GM12878 (cell line): Measurements from ENCODE around the gene KLHL36. TPM values are rescaled to one million over a fixed set of nuclear protein-coding genes. Genes with fewer than 3 reads are reported as not detected.
A peak's percentile ranks its signal among the peaks of the same experiment; 100 is the strongest.

Source experiments
- ATAC-seq: fragments of 200-7000 bp; cut with Tn5 transposase; 3 replicates; pipeline ENCODE4 v1.9.1; 2020; ENCODE audit warnings: mild to moderate bottlenecking, moderate library complexity
- BruUV-seq: library from RNA; stranded (reverse); fragments of 400-500 nt; replicated peaks from 2 replicates; lab custom pipeline; 2021; lab: Mats Ljungman, UMichigan
- CTCF ChIA-PET: fragments of 300-600 bp; sonication (Branson Sonifier 250); formaldehyde crosslinking; extraction: SDS; loops from one replicate; lab custom pipeline; 2021; ENCODE audit warnings: inconsistent platforms; lab: Yijun Ruan, JAX
- POLR2A ChIA-PET: fragments of 350-600 bp; formaldehyde crosslinking; extraction: SDS; loops from one replicate; lab custom pipeline; 2021; ENCODE audit warnings: inconsistent platforms; lab: Charles Lee
- RAD21 ChIA-PET: fragments of 300-600 bp; sonication (Branson Sonifier 250); formaldehyde crosslinking; loops from one replicate; lab custom pipeline; 2023; ENCODE audit warnings: antibody characterized with exemption; ENCODE audit not compliant: unreplicated experiment; lab: Charles Lee
- SMC1A ChIA-PET: fragments of 300-600 bp; sonication (Branson Sonifier 250); formaldehyde crosslinking; loops from one replicate; lab custom pipeline; 2023; ENCODE audit not compliant: unreplicated experiment, uncharacterized antibody; lab: Charles Lee
- DNase-seq: peaks from one replicate; pipeline ENCODE4 v3.0.0-alpha.2; 2011; ENCODE audit warnings: low read depth, low spot score
- FAIRE-seq: peaks from 3 replicates; lab custom pipeline; 2011; peaks lifted over from hg19 to GRCh38; lab: Jason Lieb, UNC
- H2AFZ ChIP-seq: 2 replicates; pipeline ENCODE4 v1.6.0; 2011; ENCODE audit warnings: low read depth, low read length, control low read depth; ENCODE audit not compliant: control insufficient read depth
- H3K27ac ChIP-seq: 2 replicates; pipeline ENCODE4 v1.5.1; 2011; ENCODE audit warnings: control low read depth; ENCODE audit not compliant: control insufficient read depth, insufficient read depth
- H3K27me3 ChIP-seq, 2 experiments: replicated peaks in 1 of 2; 2 replicates each; pipeline versions ENCODE4 v1.6.0 to v1.6.1; 2011; ENCODE audit warnings: low read length in 1 of 2; ENCODE audit not compliant: control insufficient read depth in 2 of 2, insufficient read depth in 2 of 2
- H3K36me3 ChIP-seq, 2 experiments: 2 replicates each; pipeline ENCODE4 v1.5.1; 2011; ENCODE audit warnings: low read length in 1 of 2; ENCODE audit not compliant: control insufficient read depth in 2 of 2, insufficient read depth in 2 of 2
- H3K4me1 ChIP-seq: 2 replicates; pipeline ENCODE4 v1.6.1; 2011; ENCODE audit warnings: mild to moderate bottlenecking, low read length, moderate library complexity, mixed read lengths; ENCODE audit not compliant: control insufficient read depth, insufficient read depth
- H3K4me2 ChIP-seq: 2 replicates; pipeline ENCODE4 v1.6.0; 2011; ENCODE audit warnings: control low read depth; ENCODE audit not compliant: control insufficient read depth, insufficient read depth
- H3K4me3 ChIP-seq: fragments of 200-600 bp; sonication (generic); 2 replicates; pipeline ENCODE4 v1.5.1; 2016
- H3K79me2 ChIP-seq: 2 replicates; pipeline ENCODE4 v1.6.0; 2011; ENCODE audit warnings: low read length; ENCODE audit not compliant: control insufficient read depth, insufficient read depth
- H3K9ac ChIP-seq: 2 replicates; pipeline ENCODE4 v1.8.0; 2011; ENCODE audit warnings: low read length, control low read depth, mixed read lengths; ENCODE audit not compliant: control insufficient read depth, insufficient read depth
- H3K9me3 ChIP-seq: replicated peaks from 3 replicates; pipeline ENCODE4 v1.5.1; 2011; ENCODE audit warnings: mild to moderate bottlenecking, low read length; ENCODE audit not compliant: control insufficient read depth, insufficient read depth
- H4K20me1 ChIP-seq: 2 replicates; pipeline ENCODE4 v1.6.0; 2011; ENCODE audit not compliant: control insufficient read depth, insufficient read depth
- BCL11A ChIP-seq: IDR thresholded peaks from 2 replicates; pipeline ENCODE4 v1.6.1; 2011; ENCODE audit warnings: low read depth, low read length
- FOXK2 ChIP-seq: fragments of 450-650 bp; IDR thresholded peaks from 2 replicates; pipeline ENCODE4 v1.6.1; 2017; ENCODE audit warnings: mild to moderate bottlenecking, moderate library complexity
- HDAC6 ChIP-seq: fragments of 200-600 bp; sonication (generic); IDR thresholded peaks from one replicate; pipeline ENCODE4 v1.8.0; 2017; ENCODE audit warnings: antibody characterized with exemption; ENCODE audit not compliant: unreplicated experiment
- HSF1 ChIP-seq: fragments of 150-350 bp; IDR thresholded peaks from 2 replicates; pipeline ENCODE4 v1.6.1; 2014; ENCODE audit warnings: mild to moderate bottlenecking, low read depth, low read length
- JUNB ChIP-seq: IDR thresholded peaks from 2 replicates; pipeline ENCODE4 v1.6.1; 2016; ENCODE audit warnings: antibody characterized with exemption, mild to moderate bottlenecking
- KDM1A ChIP-seq: fragments of 200-600 bp; sonication (generic); IDR thresholded peaks from 2 replicates; pipeline ENCODE4 v1.6.1; 2016; ENCODE audit warnings: borderline replicate concordance
- POLR2A ChIP-seq: IDR thresholded peaks from 2 replicates; pipeline ENCODE4 v1.6.1; 2011; ENCODE audit warnings: low read depth, mild to moderate bottlenecking, low read length
- POLR2AphosphoS5 ChIP-seq: IDR thresholded peaks from 2 replicates; pipeline ENCODE4 v1.6.1; 2011; ENCODE audit warnings: mild to moderate bottlenecking, low read length, inconsistent platforms
- TCF3 ChIP-seq: IDR thresholded peaks from 2 replicates; pipeline ENCODE4 v1.6.1; 2012; ENCODE audit warnings: low read depth, mild to moderate bottlenecking, low read length, borderline replicate concordance; ENCODE audit not compliant: insufficient read depth
- ZBTB33 ChIP-seq: fragments of 450-650 bp; IDR thresholded peaks from 2 replicates; pipeline ENCODE4 v1.6.1; 2017; ENCODE audit warnings: mild to moderate bottlenecking
- ZNF24 ChIP-seq: fragments of 450-650 bp; IDR thresholded peaks from 2 replicates; pipeline ENCODE4 v1.6.1; 2017; ENCODE audit warnings: antibody characterized with exemption, mild to moderate bottlenecking
- ZNF687 ChIP-seq: fragments of 450-650 bp; IDR thresholded peaks from 2 replicates; pipeline ENCODE4 v1.6.1; 2017; ENCODE audit warnings: mild to moderate bottlenecking, moderate library complexity
- WGBS: methylation state at CpG from one replicate; pipeline ENCODE4 v1.1.6; 2016; ENCODE audit warnings: low lambda C conversion rate; ENCODE audit not compliant: insufficient replicate concordance, insufficient coverage; ENCODE audit errors: missing lambda C conversion rate; 5-methylcytosine and 5-hydroxymethylcytosine counted together
- in situ Hi-C: fragments of 300-500 bp; cut with MboI; formaldehyde crosslinking; loops from 9 replicates; pipeline ENCODE4 v1.14.3; 2018; ENCODE audit warnings: mixed read lengths
- intact Hi-C: fragments of 100-400 bp; cut with micrococcal nuclease; formaldehyde crosslinking; loops from one replicate; pipeline ENCODE4 v1.14.2; 2022; ENCODE audit not compliant: unreplicated experiment
- polyA plus RNA-seq, 11 experiments: library from polyadenylated mRNA; depleted of rRNA in 4 of 11; unstranded in 6 of 11; stranded (reverse) in 5 of 11; fragments of >200 nt; fragmentation: Nextera tagmentation in 4 of 11; fragmentation: Illumina TruSeq in 1 of 11; extraction: Ambion mirVana in 4 of 11; extraction: Trizol in 1 of 11; gene quantifications; 1 replicate in 1 of 11; 2 replicates in 10 of 11; pipeline versions ENCODE4 v1.2.1 to v1.2.3, GENCODE V29; 2011 to 2016; ENCODE audit warnings: inconsistent platforms in 2 of 11, missing spikeins in 2 of 11, low read depth in 1 of 11
- total RNA-seq, 4 experiments: library from RNA; depleted of rRNA in 3 of 4; stranded (reverse); fragments of >200 nt in 3 of 4; fragmentation: Illumina TruSeq in 1 of 4; extraction: Trizol in 1 of 4; gene quantifications; 2 replicates each; pipeline versions ENCODE4 v1.2.1 to v1.2.3, GENCODE V29; 2013 to 2021
- TF ChIP-seq, protein P1 (sequence below): IDR thresholded peaks from 2 replicates; pipeline ENCODE4 v1.6.1; 2011; ENCODE audit warnings: borderline replicate concordance, low read depth, mild to moderate bottlenecking, moderate library complexity, low read length; ENCODE audit not compliant: insufficient read depth, poor library complexity, severe bottlenecking

Gene KLHL36
- total and polyA plus RNA-seq, 10 of the 15 experiments (the other 5 are each of a cell fraction or from before 2014, with no cell fraction given), result 2.6 to 45.3 (median 16.8) TPM

DNA sequence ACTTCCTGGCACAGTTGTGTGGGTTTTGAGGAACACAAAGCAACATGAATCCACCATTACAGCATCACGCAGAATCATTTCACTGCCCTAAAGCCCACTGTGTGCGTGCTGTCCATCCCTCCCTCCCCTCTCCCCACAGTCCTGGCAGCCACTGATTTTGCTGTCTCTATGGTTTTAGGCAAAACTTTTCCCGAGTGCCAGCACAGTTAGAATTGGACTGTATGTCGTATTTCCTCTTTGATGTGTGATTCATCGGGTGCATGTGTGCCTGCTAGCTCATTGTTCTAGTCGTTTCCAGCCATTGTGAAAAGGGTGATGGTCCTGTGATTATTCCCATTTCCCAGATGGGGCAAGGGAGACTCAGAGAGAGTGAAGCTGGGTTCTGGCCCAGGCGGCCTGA, 12.7 kb downstream of the KLHL36 start (continued):
- no peak for TF ChIP-seq TCF3
- TF ChIP-seq FOXK2, result no peak
- TF ChIP-seq, protein P1, sequence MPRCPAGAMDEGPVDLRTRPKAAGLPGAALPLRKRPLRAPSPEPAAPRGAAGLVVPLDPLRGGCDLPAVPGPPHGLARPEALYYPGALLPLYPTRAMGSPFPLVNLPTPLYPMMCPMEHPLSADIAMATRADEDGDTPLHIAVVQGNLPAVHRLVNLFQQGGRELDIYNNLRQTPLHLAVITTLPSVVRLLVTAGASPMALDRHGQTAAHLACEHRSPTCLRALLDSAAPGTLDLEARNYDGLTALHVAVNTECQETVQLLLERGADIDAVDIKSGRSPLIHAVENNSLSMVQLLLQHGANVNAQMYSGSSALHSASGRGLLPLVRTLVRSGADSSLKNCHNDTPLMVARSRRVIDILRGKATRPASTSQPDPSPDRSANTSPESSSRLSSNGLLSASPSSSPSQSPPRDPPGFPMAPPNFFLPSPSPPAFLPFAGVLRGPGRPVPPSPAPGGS, result no peak
- no peak for TF ChIP-seq ZNF24
- no peak for TF ChIP-seq HSF1
- TF ChIP-seq JUNB, result no peak
- TF ChIP-seq BCL11A, result no peak
- TF ChIP-seq HDAC6, result no peak
- no peak for TF ChIP-seq POLR2AphosphoS5
- TF ChIP-seq, all 136 proteins: peak for 0

GRCh38 chr16:84661418-84662060, 13.2 kb downstream of the KLHL36 start:
- H3K27me3 ChIP-seq, result no peaks in the 10 kb centered on the region
- TF ChIP-seq POLR2A (peak; percentile 20; the same call in 1 of the 2 replicates), BCL11A (no peak), ZNF687 (no peak), KDM1A (no peak), ZBTB33 (0 out of 2 replicates have a peak, but pooled peaks have one; percentile 52)
- BruUV-seq, result no TSS peak
- H3K9ac ChIP-seq, result no peak overlapping the region
- H3K4me1 ChIP-seq, result peaks cover 24% of the 10 kb centered on the region
- no peak overlapping the region for H3K4me3 ChIP-seq
- H3K79me2 ChIP-seq, result peaks cover 3% of the 10 kb centered on the region
- SMC1A ChIA-PET, result interaction anchor here (1.9 kb wide), 1 partner anchor 8 kb away, joined by 7 read pairs; no protein-coding TSS in a partner anchor
- H2AFZ ChIP-seq, result no peak overlapping the region
- no peak overlapping the region for H3K27ac ChIP-seq
- WGBS, result 97% methylated on average over 51 of the region's 51 CpGs
- FAIRE-seq (no peak), DNase-seq (no peak), ATAC-seq (no peak)
- RAD21 ChIA-PET, result no interaction called here
- in situ Hi-C loops (no loop called here), intact Hi-C loops (loop anchor here (2.0 kb wide), 1 partner anchor 39 kb away; no protein-coding TSS in a partner anchor)
- POLR2A ChIA-PET, result no interaction called here
- peaks cover 31 to 39% of the 10 kb centered on the region in 2 experiments for H3K36me3 ChIP-seq
- no peaks in the 10 kb centered on the region for H3K9me3 ChIP-seq
- no peaks in the 10 kb centered on the region for H4K20me1 ChIP-seq
- H3K4me2 ChIP-seq, result no peak overlapping the region
- CTCF ChIA-PET, result interaction anchor here (4.8 to 5.2 kb wide), 2 partner anchors 11 to 64 kb away, joined by 38 to 50 read pairs; no protein-coding TSS in a partner anchor
